Dendritic cell treated with granulocyte-macrophage colony-stimulating factor and Interleukin-4, amounts not matched to agents 40 ng/mL and 50 ng/mL, for 4 days (primary cell): ENCODE measurements around the gene ITPRID2.
A peak's percentile ranks its signal among the peaks of the same experiment; 100 is the strongest.

Experiments
- H3K27ac Mint-ChIP-seq: one replicate; pipeline ENCODE4 v1.8.0; 2022; ENCODE audit warnings: mild to moderate bottlenecking, mixed read lengths
- H3K27me3 Mint-ChIP-seq: one replicate; pipeline ENCODE4 v1.8.0; 2022; ENCODE audit warnings: mild to moderate bottlenecking, mixed read lengths
- H3K36me3 Mint-ChIP-seq: one replicate; pipeline ENCODE4 v1.8.0; 2022; ENCODE audit warnings: low read depth, mixed read lengths
- H3K4me1 Mint-ChIP-seq: one replicate; pipeline ENCODE4 v1.8.0; 2022; ENCODE audit warnings: low read depth, mixed read lengths
- H3K4me3 Mint-ChIP-seq: one replicate; pipeline ENCODE4 v1.8.0; 2022; ENCODE audit warnings: mild to moderate bottlenecking, moderate library complexity, mixed read lengths
- H3K9me3 Mint-ChIP-seq: one replicate; pipeline ENCODE4 v1.8.0; 2022; ENCODE audit warnings: mixed read lengths
- intact Hi-C: fragments of 100-400 bp; cut with micrococcal nuclease; formaldehyde crosslinking; loops from one replicate; pipeline ENCODE4 v1.15.0; 2022

Gene ITPRID2

GRCh38 chr2:181915102-181915501 lies 23.6 kb downstream of the ITPRID2 start:
- peaks cover 84% of the 10 kb centered on the region for H3K36me3 Mint-ChIP-seq
- no peaks in the 10 kb centered on the region for H3K27me3 Mint-ChIP-seq
- H3K4me3 Mint-ChIP-seq: no peak overlapping the region

GRCh38 chr2:181916726-181917718 lies 25.5 kb downstream of the ITPRID2 start:
- Mint-ChIP-seq H3K9me3 (no peaks in the 10 kb centered on the region), H3K27ac (no peak overlapping the region), H3K4me1 (no peaks in the 10 kb centered on the region), H3K4me3 (no peak overlapping the region), H3K27me3 (no peaks in the 10 kb centered on the region), H3K36me3 (peaks cover 80% of the 10 kb centered on the region)
- intact Hi-C loops: no loop called here

More at GRCh38 chr2:181915102-181915501, 23.6 kb downstream of the ITPRID2 start:
- H3K4me1 Mint-ChIP-seq: no peaks in the 10 kb centered on the region
- no peaks in the 10 kb centered on the region for H3K9me3 Mint-ChIP-seq
- H3K27ac Mint-ChIP-seq: peak overlapping the region; percentile 1
- intact Hi-C loops: no loop called here

- Mint-ChIP-seq H3K27ac (no peak overlapping the region), H3K4me1 (no peaks in the 10 kb centered on the region), H3K27me3 (no peaks in the 10 kb centered on the region), H3K4me3 (no peak overlapping the region), H3K9me3 (no peaks in the 10 kb centered on the region), H3K36me3 (peaks cover 85% of the 10 kb centered on the region)
- intact Hi-C loops: no loop called here
These were observed 26.7 kb downstream of the ITPRID2 start for GRCh38 chr2:181918188-181918587.

GRCh38 chr2:181923121-181923520 lies 31.6 kb downstream of the ITPRID2 start:
- no peaks in the 10 kb centered on the region for H3K27me3 Mint-ChIP-seq
- intact Hi-C loops: no loop called here
- peaks cover 5% of the 10 kb centered on the region for H3K4me1 Mint-ChIP-seq
- H3K27ac Mint-ChIP-seq: no peak overlapping the region
- peaks cover 9% of the 10 kb centered on the region for H3K9me3 Mint-ChIP-seq
- peaks cover 81% of the 10 kb centered on the region for H3K36me3 Mint-ChIP-seq
- H3K4me3 Mint-ChIP-seq: no peak overlapping the region

- intact Hi-C loops: no loop called here
- Mint-ChIP-seq H3K36me3 (peaks cover 72% of the 10 kb centered on the region), H3K9me3 (peaks cover 9% of the 10 kb centered on the region), H3K27ac (no peak overlapping the region), H3K4me1 (peaks cover 5% of the 10 kb centered on the region), H3K27me3 (no peaks in the 10 kb centered on the region), H3K4me3 (no peak overlapping the region)
These were observed 32.8 kb downstream of the ITPRID2 start for GRCh38 chr2:181924336-181924735.

- Mint-ChIP-seq H3K36me3 (peaks cover 9% of the 10 kb centered on the region), H3K27me3 (no peaks in the 10 kb centered on the region), H3K4me1 (peaks cover 8% of the 10 kb centered on the region), H3K4me3 (no peak overlapping the region), H3K9me3 (no peaks in the 10 kb centered on the region), H3K27ac (no peak overlapping the region)
- intact Hi-C loops: no loop called here
These were observed 43.2 kb downstream of the ITPRID2 start for GRCh38 chr2:181934694-181935093.

GRCh38 chr2:181937473-181937872 lies 45.9 kb downstream of the ITPRID2 start:
- H3K9me3 Mint-ChIP-seq: no peaks in the 10 kb centered on the region
- peaks cover 8% of the 10 kb centered on the region for H3K4me1 Mint-ChIP-seq
- H3K36me3 Mint-ChIP-seq: no peaks in the 10 kb centered on the region
- no peak overlapping the region for H3K4me3 Mint-ChIP-seq
- intact Hi-C loops: no loop called here
- no peaks in the 10 kb centered on the region for H3K27me3 Mint-ChIP-seq
- no peak overlapping the region for H3K27ac Mint-ChIP-seq

- H3K9me3 Mint-ChIP-seq: no peaks in the 10 kb centered on the region
- intact Hi-C loops: no loop called here
- no peak overlapping the region for H3K27ac Mint-ChIP-seq
- no peaks in the 10 kb centered on the region for H3K27me3 Mint-ChIP-seq
- H3K4me1 Mint-ChIP-seq: peaks cover 4% of the 10 kb centered on the region
- no peak overlapping the region for H3K4me3 Mint-ChIP-seq
- H3K36me3 Mint-ChIP-seq: no peaks in the 10 kb centered on the region
These were observed 52.0 kb downstream of the ITPRID2 start for GRCh38 chr2:181943411-181944124.

GRCh38 chr2:181944164-181944913 lies 52.8 kb downstream of the ITPRID2 start:
- no peak overlapping the region for H3K27ac Mint-ChIP-seq
- no peaks in the 10 kb centered on the region for H3K4me1 Mint-ChIP-seq
- H3K36me3 Mint-ChIP-seq: no peaks in the 10 kb centered on the region
- H3K9me3 Mint-ChIP-seq: no peaks in the 10 kb centered on the region
- H3K27me3 Mint-ChIP-seq: no peaks in the 10 kb centered on the region
- intact Hi-C loops: no loop called here
- no peak overlapping the region for H3K4me3 Mint-ChIP-seq

- intact Hi-C loops: no loop called here
- no peaks in the 10 kb centered on the region for H3K9me3 Mint-ChIP-seq
- no peaks in the 10 kb centered on the region for H3K4me1 Mint-ChIP-seq
- H3K4me3 Mint-ChIP-seq: no peak overlapping the region
- no peak overlapping the region for H3K27ac Mint-ChIP-seq
- H3K36me3 Mint-ChIP-seq: no peaks in the 10 kb centered on the region
- H3K27me3 Mint-ChIP-seq: no peaks in the 10 kb centered on the region
These were observed 53.4 kb downstream of the ITPRID2 start for GRCh38 chr2:181944914-181945291.

- H3K27ac Mint-ChIP-seq: no peak overlapping the region
- intact Hi-C loops: no loop called here
- H3K9me3 Mint-ChIP-seq: no peaks in the 10 kb centered on the region
- H3K27me3 Mint-ChIP-seq: no peaks in the 10 kb centered on the region
- no peaks in the 10 kb centered on the region for H3K4me1 Mint-ChIP-seq
- H3K36me3 Mint-ChIP-seq: no peaks in the 10 kb centered on the region
- no peak overlapping the region for H3K4me3 Mint-ChIP-seq
These were observed 55.1 kb downstream of the ITPRID2 start for GRCh38 chr2:181946444-181947127.

- H3K27me3 Mint-ChIP-seq: no peaks in the 10 kb centered on the region
- H3K4me3 Mint-ChIP-seq: no peak overlapping the region
- intact Hi-C loops: no loop called here
- H3K9me3 Mint-ChIP-seq: no peaks in the 10 kb centered on the region
- no peak overlapping the region for H3K27ac Mint-ChIP-seq
- H3K4me1 Mint-ChIP-seq: no peaks in the 10 kb centered on the region
- no peaks in the 10 kb centered on the region for H3K36me3 Mint-ChIP-seq
These were observed 55.7 kb downstream of the ITPRID2 start for GRCh38 chr2:181947273-181947672.

- Mint-ChIP-seq H3K27me3 (no peaks in the 10 kb centered on the region), H3K4me3 (no peak overlapping the region), H3K4me1 (no peaks in the 10 kb centered on the region), H3K36me3 (no peaks in the 10 kb centered on the region), H3K9me3 (no peaks in the 10 kb centered on the region), H3K27ac (no peak overlapping the region)
- intact Hi-C loops: no loop called here
These were observed 56.7 kb downstream of the ITPRID2 start for GRCh38 chr2:181948227-181948626.
